ENCODE data around the gene FXYD4. TPM values are rescaled to one million over a fixed set of nuclear protein-coding genes. Genes with fewer than 3 reads are reported as not detected.
A peak's percentile ranks its signal among the peaks of the same experiment; 100 is the strongest.

Gene FXYD4
- total RNA-seq, 2 donors from 2014 or later, result 0.97 TPM; not detected in 1

DNA sequence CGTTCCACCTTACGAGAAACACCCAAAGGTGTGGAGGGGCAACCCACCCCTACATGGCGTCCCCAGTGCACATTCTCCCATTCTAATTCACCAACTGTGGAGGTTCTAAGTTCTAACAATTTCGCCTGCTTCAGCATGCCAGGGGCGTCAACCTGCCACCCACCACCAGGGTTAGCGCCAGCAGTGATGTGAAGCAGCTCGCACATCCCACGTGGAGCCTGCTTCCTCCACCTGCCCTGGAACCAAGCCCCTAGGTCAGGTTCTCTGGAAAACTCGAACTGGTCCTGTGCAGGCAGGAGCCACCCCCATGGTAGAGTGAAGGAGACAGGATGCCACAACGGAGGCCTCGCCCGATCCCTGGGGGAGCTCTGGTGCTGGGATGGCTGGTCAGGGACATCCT, 33.3 kb upstream of the FXYD4 start:
- Mint-ChIP-seq H3K27ac (no peak overlapping the region), H3K36me3 (ENCODE audit: low read depth) (no peaks in the 10 kb centered on the region), H3K4me1 (peaks cover 13% of the 10 kb centered on the region), H3K4me3 (no peak overlapping the region), H3K9me3 (peaks cover 1% of the 10 kb centered on the region), H3K27me3 (ENCODE audit: insufficient read depth) (peaks cover 16% of the 10 kb centered on the region)
- 85 to 92% methylated on average over 10 to 12 of the region's 12 CpGs for WGBS, 2 experiments (ENCODE audit: insufficient coverage in 1 of 2, insufficient read length in 1 of 2)
- no peak for DNase-seq
- H3K9ac ChIP-seq (ENCODE audit: extremely low read depth, low read length, poor library complexity, severe bottlenecking), result no peak overlapping the region
- H3K36me3 ChIP-seq (ENCODE audit: control insufficient read depth, insufficient read depth, low read length), result no peaks in the 10 kb centered on the region
- no peaks in the 10 kb centered on the region for H3K9me3 ChIP-seq (ENCODE audit: control insufficient read depth, low read length)
- no peak overlapping the region for H3K27ac ChIP-seq (ENCODE audit: low read depth, low read length)
- H3K27me3 ChIP-seq (ENCODE audit: control insufficient read depth, insufficient read depth, low read length, poor library complexity, severe bottlenecking), result no peaks in the 10 kb centered on the region
- TF ChIP-seq, protein P1, sequence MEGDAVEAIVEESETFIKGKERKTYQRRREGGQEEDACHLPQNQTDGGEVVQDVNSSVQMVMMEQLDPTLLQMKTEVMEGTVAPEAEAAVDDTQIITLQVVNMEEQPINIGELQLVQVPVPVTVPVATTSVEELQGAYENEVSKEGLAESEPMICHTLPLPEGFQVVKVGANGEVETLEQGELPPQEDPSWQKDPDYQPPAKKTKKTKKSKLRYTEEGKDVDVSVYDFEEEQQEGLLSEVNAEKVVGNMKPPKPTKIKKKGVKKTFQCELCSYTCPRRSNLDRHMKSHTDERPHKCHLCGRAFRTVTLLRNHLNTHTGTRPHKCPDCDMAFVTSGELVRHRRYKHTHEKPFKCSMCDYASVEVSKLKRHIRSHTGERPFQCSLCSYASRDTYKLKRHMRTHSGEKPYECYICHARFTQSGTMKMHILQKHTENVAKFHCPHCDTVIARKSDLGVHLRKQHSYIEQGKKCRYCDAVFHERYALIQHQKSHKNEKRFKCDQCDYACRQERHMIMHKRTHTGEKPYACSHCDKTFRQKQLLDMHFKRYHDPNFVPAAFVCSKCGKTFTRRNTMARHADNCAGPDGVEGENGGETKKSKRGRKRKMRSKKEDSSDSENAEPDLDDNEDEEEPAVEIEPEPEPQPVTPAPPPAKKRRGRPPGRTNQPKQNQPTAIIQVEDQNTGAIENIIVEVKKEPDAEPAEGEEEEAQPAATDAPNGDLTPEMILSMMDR (conservative IDR thresholded peaks at IDR 0.05), result peak; percentile 59
- no peaks in the 10 kb centered on the region for H3K4me1 ChIP-seq (ENCODE audit: control insufficient read depth, insufficient read depth, low read length)
- no peak overlapping the region for H3K4me3 ChIP-seq (ENCODE audit: low read length)

DNA sequence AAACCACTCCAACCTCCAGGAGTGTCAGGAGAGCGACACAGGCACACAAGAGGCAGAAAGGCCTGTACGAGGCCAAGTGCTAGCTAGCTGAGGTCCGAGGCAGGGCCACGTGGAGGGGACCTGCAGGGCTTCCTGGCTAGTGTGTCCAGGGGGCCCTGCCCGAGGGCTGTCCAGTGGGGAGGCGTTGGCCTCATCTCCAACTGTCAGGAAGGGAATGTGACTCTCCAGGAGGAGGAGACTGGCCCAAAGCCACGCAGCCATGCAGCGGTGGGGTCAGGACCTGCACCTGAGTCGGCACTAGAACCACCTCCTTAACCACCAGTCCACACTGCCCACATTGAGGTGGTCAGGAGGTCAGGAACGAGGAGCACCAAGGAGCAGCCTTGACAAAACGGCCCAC, 32.3 kb upstream of the FXYD4 start:
- Mint-ChIP-seq H3K36me3 (ENCODE audit: low read depth) (no peaks in the 10 kb centered on the region), H3K27me3 (ENCODE audit: insufficient read depth) (peaks cover 16% of the 10 kb centered on the region), H3K4me3 (no peak overlapping the region), H3K4me1 (peaks cover 13% of the 10 kb centered on the region), H3K27ac (no peak overlapping the region), H3K9me3 (no peaks in the 10 kb centered on the region)
- Histone ChIP-seq H3K27ac (ENCODE audit: low read depth, low read length) (no peak overlapping the region), H3K9ac (ENCODE audit: extremely low read depth, low read length, poor library complexity, severe bottlenecking) (no peak overlapping the region), H3K36me3 (ENCODE audit: control insufficient read depth, insufficient read depth, low read length) (no peaks in the 10 kb centered on the region), H3K4me1 (ENCODE audit: control insufficient read depth, insufficient read depth, low read length) (no peaks in the 10 kb centered on the region), H3K4me3 (ENCODE audit: low read length) (no peak overlapping the region), H3K9me3 (ENCODE audit: control insufficient read depth, low read length) (no peaks in the 10 kb centered on the region), H3K27me3 (ENCODE audit: control insufficient read depth, insufficient read depth, low read length, poor library complexity, severe bottlenecking) (no peaks in the 10 kb centered on the region)
- TF ChIP-seq, protein P1 (conservative IDR thresholded peaks at IDR 0.05), result no peak
- no peak for DNase-seq
- 92% methylated on average over 4 to 11 of the region's 11 CpGs for WGBS, 2 experiments (ENCODE audit: insufficient coverage in 1 of 2, insufficient read length in 1 of 2)

DNA sequence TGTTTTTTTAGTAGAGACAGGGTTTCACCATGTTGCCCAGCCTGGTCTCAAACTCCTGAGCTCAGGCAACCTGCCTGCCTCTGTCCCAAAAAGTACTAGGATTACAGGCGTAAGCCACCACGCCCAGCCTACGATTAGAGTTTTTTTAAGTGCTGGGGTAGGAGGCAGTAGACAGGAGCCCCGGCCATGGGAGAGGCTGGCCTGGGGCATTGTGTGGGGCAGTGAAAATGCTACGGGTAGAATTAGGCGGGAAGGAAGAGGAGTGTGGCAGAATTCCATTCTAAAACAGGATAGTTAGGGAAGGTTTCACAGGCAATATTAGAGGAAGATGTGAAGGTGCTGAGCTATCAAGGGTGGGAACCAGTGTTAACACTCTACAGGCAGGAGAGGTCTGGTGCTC, 31.3 kb upstream of the FXYD4 start:
- H3K4me1 ChIP-seq (ENCODE audit: control insufficient read depth, insufficient read depth, low read length), result no peaks in the 10 kb centered on the region
- H3K27ac Mint-ChIP-seq, result no peak overlapping the region

More for the DNA sequence above, 31.3 kb upstream of the FXYD4 start:
- Histone ChIP-seq H3K36me3 (ENCODE audit: control insufficient read depth, insufficient read depth, low read length) (no peaks in the 10 kb centered on the region), H3K27ac (ENCODE audit: low read depth, low read length) (no peak overlapping the region), H3K4me3 (ENCODE audit: low read length) (no peak overlapping the region), H3K27me3 (ENCODE audit: control insufficient read depth, insufficient read depth, low read length, poor library complexity, severe bottlenecking) (no peaks in the 10 kb centered on the region), H3K9me3 (ENCODE audit: control insufficient read depth, low read length) (no peaks in the 10 kb centered on the region), H3K9ac (ENCODE audit: extremely low read depth, low read length, poor library complexity, severe bottlenecking) (no peak overlapping the region)
- Mint-ChIP-seq H3K36me3 (ENCODE audit: low read depth) (no peaks in the 10 kb centered on the region), H3K9me3 (no peaks in the 10 kb centered on the region), H3K4me1 (peaks cover 13% of the 10 kb centered on the region), H3K4me3 (no peak overlapping the region), H3K27me3 (ENCODE audit: insufficient read depth) (peaks cover 16% of the 10 kb centered on the region)
- WGBS, 2 experiments (ENCODE audit: insufficient coverage in 1 of 2, insufficient read length in 1 of 2), result 87 to 95% methylated on average over 4 to 6 of the region's 6 CpGs
- TF ChIP-seq, protein P1 (conservative IDR thresholded peaks at IDR 0.05), result no peak
- no peak for DNase-seq

All from endodermal cell (in vitro differentiated cells).